Muscle layer of colon (tissue), 2 donors: ENCODE measurements around the gene SPATA31C2.
"Not testable (repeated sequence)": the region's sequence is repeated elsewhere in the genome, so short reads cannot be mapped to it uniquely, and the experiment has no call there.

Experiments
- H3K27ac ChIP-seq: one replicate; pipeline ENCODE4 v1.7.0; 2013; ENCODE audit warnings: low read depth, mild to moderate bottlenecking, low read length, moderate library complexity
- H3K27me3 ChIP-seq, 2 donors: one replicate each; pipeline ENCODE4 v1.7.0; 2013; ENCODE audit warnings: low read length in 2 of 2, mild to moderate bottlenecking in 2 of 2; ENCODE audit not compliant: insufficient read depth in 2 of 2, control insufficient read depth in 1 of 2
- H3K36me3 ChIP-seq: one replicate; pipeline ENCODE4 v1.7.0; 2013; ENCODE audit warnings: mild to moderate bottlenecking, low read length; ENCODE audit not compliant: insufficient read depth
- H3K4me1 ChIP-seq: one replicate; pipeline ENCODE4 v1.7.0; 2013; ENCODE audit warnings: mild to moderate bottlenecking, low read length; ENCODE audit not compliant: insufficient read depth
- H3K4me3 ChIP-seq, 2 donors: one replicate each; pipeline ENCODE4 v1.7.0; 2013; ENCODE audit warnings: low read length in 2 of 2, low read depth in 1 of 2, mild to moderate bottlenecking in 1 of 2, moderate library complexity in 1 of 2
- H3K9ac ChIP-seq: one replicate; pipeline ENCODE4 v1.7.0; 2013; ENCODE audit warnings: low read length
- H3K9me3 ChIP-seq: one replicate; pipeline ENCODE4 v1.7.0; 2013; ENCODE audit warnings: mild to moderate bottlenecking, low read length
- donor health status: abdominal sarcoma.
- donor health status: Adenocarcinoma of cecum.

Gene SPATA31C2

GRCh38 chr9:88118121-88118520 lies 20.2 kb downstream of the SPATA31C2 start:
- H3K9ac ChIP-seq, H3K9me3 ChIP-seq, H3K27me3 ChIP-seq, H3K4me1 ChIP-seq, H3K27ac ChIP-seq, H3K4me3 ChIP-seq, H3K36me3 ChIP-seq: not testable (repeated sequence)

GRCh38 chr9:88114968-88115612 lies 23.2 kb downstream of the SPATA31C2 start:
- not testable (repeated sequence) for H3K9ac ChIP-seq, H3K36me3 ChIP-seq, H3K27ac ChIP-seq, H3K4me3 ChIP-seq, H3K4me1 ChIP-seq, H3K27me3 ChIP-seq, H3K9me3 ChIP-seq

- H3K36me3 ChIP-seq, H3K27me3 ChIP-seq, H3K9ac ChIP-seq, H3K4me1 ChIP-seq, H3K27ac ChIP-seq, H3K4me3 ChIP-seq, H3K9me3 ChIP-seq: not testable (repeated sequence)
Measured at GRCh38 chr9:88114283-88114967, 23.9 kb downstream of the SPATA31C2 start.

GRCh38 chr9:88113156-88114130 lies 24.8 kb downstream of the SPATA31C2 start:
- H3K36me3 ChIP-seq, H3K4me3 ChIP-seq, H3K27ac ChIP-seq, H3K27me3 ChIP-seq, H3K9me3 ChIP-seq, H3K4me1 ChIP-seq, H3K9ac ChIP-seq: not testable (repeated sequence)

GRCh38 chr9:88110026-88110425 lies 28.2 kb downstream of the SPATA31C2 start:
- Histone ChIP-seq H3K9ac (no peak overlapping the region), H3K27me3 (no peaks in the 10 kb centered on the region)

GRCh38 chr9:88108779-88109178 lies 29.5 kb downstream of the SPATA31C2 start:
- Histone ChIP-seq H3K27ac (no peak overlapping the region), H3K27me3 (no peaks in the 10 kb centered on the region), H3K9ac (no peak overlapping the region), H3K4me3 (no peak overlapping the region), H3K4me1 (no peaks in the 10 kb centered on the region), H3K36me3 (no peaks in the 10 kb centered on the region), H3K9me3 (no peaks in the 10 kb centered on the region)

More at GRCh38 chr9:88110026-88110425, 28.2 kb downstream of the SPATA31C2 start:
- Histone ChIP-seq H3K9me3 (no peaks in the 10 kb centered on the region), H3K27ac (no peak overlapping the region), H3K4me3 (no peak overlapping the region), H3K4me1 (no peaks in the 10 kb centered on the region), H3K36me3 (no peaks in the 10 kb centered on the region)

- H3K4me1 ChIP-seq = no peaks in the 10 kb centered on the region
- H3K9ac ChIP-seq = no peak overlapping the region
- no peaks in the 10 kb centered on the region for H3K36me3 ChIP-seq
- H3K27ac ChIP-seq = no peak overlapping the region
- H3K27me3 ChIP-seq = no peaks in the 10 kb centered on the region
- H3K4me3 ChIP-seq = no peak overlapping the region
- H3K9me3 ChIP-seq = no peaks in the 10 kb centered on the region
Measured at GRCh38 chr9:88106492-88106891, 31.8 kb downstream of the SPATA31C2 start.

- Histone ChIP-seq H3K4me1 (peaks cover 3% of the 10 kb centered on the region), H3K27ac (no peak overlapping the region), H3K4me3 (peak overlapping the region in 1 of 2 donors; percentile 23), H3K9ac (no peak overlapping the region), H3K36me3 (no peaks in the 10 kb centered on the region), H3K9me3 (no peaks in the 10 kb centered on the region), H3K27me3 (no peaks in the 10 kb centered on the region)
Measured at GRCh38 chr9:88092797-88093331, 45.4 kb downstream of the SPATA31C2 start.

GRCh38 chr9:88090151-88090581 lies 48.1 kb downstream of the SPATA31C2 start:
- Histone ChIP-seq H3K4me1 (peaks cover 3% of the 10 kb centered on the region), H3K9ac (no peak overlapping the region), H3K4me3 (no peak overlapping the region), H3K36me3 (no peaks in the 10 kb centered on the region), H3K27ac (no peak overlapping the region), H3K9me3 (no peaks in the 10 kb centered on the region), H3K27me3 (no peaks in the 10 kb centered on the region)

- no peak overlapping the region for H3K4me3 ChIP-seq
- H3K9ac ChIP-seq = no peak overlapping the region
- peaks cover 3% of the 10 kb centered on the region for H3K4me1 ChIP-seq
- no peaks in the 10 kb centered on the region for H3K27me3 ChIP-seq
- H3K9me3 ChIP-seq = no peaks in the 10 kb centered on the region
- no peaks in the 10 kb centered on the region for H3K36me3 ChIP-seq
- no peak overlapping the region for H3K27ac ChIP-seq
Measured at GRCh38 chr9:88087906-88088305, 50.4 kb downstream of the SPATA31C2 start.

GRCh38 chr9:88085476-88085875 lies 52.8 kb downstream of the SPATA31C2 start:
- no peaks in the 10 kb centered on the region for H3K9me3 ChIP-seq
- H3K4me3 ChIP-seq = no peak overlapping the region
- no peaks in the 10 kb centered on the region for H3K36me3 ChIP-seq
- no peak overlapping the region for H3K9ac ChIP-seq
- H3K27ac ChIP-seq = no peak overlapping the region
- H3K4me1 ChIP-seq = no peaks in the 10 kb centered on the region
- no peaks in the 10 kb centered on the region for H3K27me3 ChIP-seq
